A549 (cell line): ENCODE data around the gene EPHB4.

ENCODE experiments used
- CEBPB ChIP-seq, 2 experiments: fragments of >200 bp in 1 of 2; sonication (Bioruptor Twin) in 1 of 2; formaldehyde crosslinking in 1 of 2; IDR thresholded peaks; 2 replicates each; pipeline ENCODE4 v1.6.1; 2012 to 2016
- CHD2 ChIP-seq: fragments of 150-350 bp; IDR thresholded peaks from 2 replicates; pipeline ENCODE4 v1.6.1; 2014; ENCODE audit warnings: low read length; ENCODE audit not compliant: partially characterized antibody
- E2F6 ChIP-seq: IDR thresholded peaks from 2 replicates; pipeline ENCODE4 v1.6.1; 2012; ENCODE audit warnings: low read depth, borderline replicate concordance
- EP300 ChIP-seq, 2 experiments: fragments of >200 bp; sonication (Bioruptor Twin); formaldehyde crosslinking; IDR thresholded peaks; 2 replicates in 1 of 2; 3 replicates in 1 of 2; pipeline ENCODE4 v1.6.1; 2016 to 2017
- FOXS1 ChIP-seq: fragments of 250-450 bp; sonication (Bioruptor Pico); IDR thresholded peaks from 2 replicates; pipeline ENCODE4 v1.5.0; 2020; ENCODE audit warnings: mild to moderate bottlenecking, moderate library complexity
- KDM1A ChIP-seq: fragments of 200-600 bp; sonication (generic); IDR thresholded peaks from 2 replicates; pipeline ENCODE4 v1.6.1; 2016; ENCODE audit warnings: low read depth, mild to moderate bottlenecking
- MYC ChIP-seq: IDR thresholded peaks from 2 replicates; pipeline ENCODE4 v1.6.1; 2012; ENCODE audit warnings: mild to moderate bottlenecking, inconsistent platforms, low read length, improper control_type of control experiment, borderline replicate concordance
- POLR2A ChIP-seq: IDR thresholded peaks from 2 replicates; pipeline ENCODE4 v1.6.1; 2012; ENCODE audit warnings: mild to moderate bottlenecking, low read length
- RARB ChIP-seq: fragments of 250-450 bp; sonication (Bioruptor Pico); IDR thresholded peaks from 2 replicates; pipeline ENCODE4 v1.8.0; 2021; ENCODE audit warnings: mild to moderate bottlenecking, moderate library complexity
- ZFP36 ChIP-seq: fragments of 450-650 bp; IDR thresholded peaks from 2 replicates; pipeline ENCODE4 v1.6.1; 2014; ENCODE audit warnings: borderline replicate concordance; ENCODE audit not compliant: partially characterized antibody
- TF ChIP-seq, protein P1 (sequence below): fragments of >200 bp; sonication (Bioruptor Twin); formaldehyde crosslinking; IDR thresholded peaks from 3 replicates; pipeline ENCODE4 v1.5.1; 2016
- TF ChIP-seq, protein P2 (sequence below): fragments of 450-650 bp; IDR thresholded peaks from 2 replicates; pipeline ENCODE4 v1.6.1; 2014; ENCODE audit warnings: antibody characterized with exemption
- TF ChIP-seq, protein P3 (sequence below): fragments of 200-600 bp; sonication (generic); IDR thresholded peaks from 2 replicates; pipeline ENCODE4 v1.6.1; 2016; ENCODE audit warnings: antibody characterized with exemption, mild to moderate bottlenecking, moderate library complexity

GRCh38 chr7:100835903-100836811 is 8.8 kb upstream of the EPHB4 start:
- TF ChIP-seq, protein P1, sequence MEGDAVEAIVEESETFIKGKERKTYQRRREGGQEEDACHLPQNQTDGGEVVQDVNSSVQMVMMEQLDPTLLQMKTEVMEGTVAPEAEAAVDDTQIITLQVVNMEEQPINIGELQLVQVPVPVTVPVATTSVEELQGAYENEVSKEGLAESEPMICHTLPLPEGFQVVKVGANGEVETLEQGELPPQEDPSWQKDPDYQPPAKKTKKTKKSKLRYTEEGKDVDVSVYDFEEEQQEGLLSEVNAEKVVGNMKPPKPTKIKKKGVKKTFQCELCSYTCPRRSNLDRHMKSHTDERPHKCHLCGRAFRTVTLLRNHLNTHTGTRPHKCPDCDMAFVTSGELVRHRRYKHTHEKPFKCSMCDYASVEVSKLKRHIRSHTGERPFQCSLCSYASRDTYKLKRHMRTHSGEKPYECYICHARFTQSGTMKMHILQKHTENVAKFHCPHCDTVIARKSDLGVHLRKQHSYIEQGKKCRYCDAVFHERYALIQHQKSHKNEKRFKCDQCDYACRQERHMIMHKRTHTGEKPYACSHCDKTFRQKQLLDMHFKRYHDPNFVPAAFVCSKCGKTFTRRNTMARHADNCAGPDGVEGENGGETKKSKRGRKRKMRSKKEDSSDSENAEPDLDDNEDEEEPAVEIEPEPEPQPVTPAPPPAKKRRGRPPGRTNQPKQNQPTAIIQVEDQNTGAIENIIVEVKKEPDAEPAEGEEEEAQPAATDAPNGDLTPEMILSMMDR = no peak
- TF ChIP-seq CEBPB (IDR thresholded peaks at IDR 0.05) (no peak), FOXS1 (CRISPR knock-in tag) (no peak), POLR2A (no peak), KDM1A (no peak), E2F6 (no peak), CHD2 (no peak), RARB (CRISPR knock-in tag) (no peak), MYC (no peak), ZFP36 (no peak), EP300 (IDR thresholded peaks at IDR 0.05) (no peak)
- TF ChIP-seq, protein P2, sequence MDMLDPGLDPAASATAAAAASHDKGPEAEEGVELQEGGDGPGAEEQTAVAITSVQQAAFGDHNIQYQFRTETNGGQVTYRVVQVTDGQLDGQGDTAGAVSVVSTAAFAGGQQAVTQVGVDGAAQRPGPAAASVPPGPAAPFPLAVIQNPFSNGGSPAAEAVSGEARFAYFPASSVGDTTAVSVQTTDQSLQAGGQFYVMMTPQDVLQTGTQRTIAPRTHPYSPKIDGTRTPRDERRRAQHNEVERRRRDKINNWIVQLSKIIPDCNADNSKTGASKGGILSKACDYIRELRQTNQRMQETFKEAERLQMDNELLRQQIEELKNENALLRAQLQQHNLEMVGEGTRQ = no peak
- TF ChIP-seq, protein P3, sequence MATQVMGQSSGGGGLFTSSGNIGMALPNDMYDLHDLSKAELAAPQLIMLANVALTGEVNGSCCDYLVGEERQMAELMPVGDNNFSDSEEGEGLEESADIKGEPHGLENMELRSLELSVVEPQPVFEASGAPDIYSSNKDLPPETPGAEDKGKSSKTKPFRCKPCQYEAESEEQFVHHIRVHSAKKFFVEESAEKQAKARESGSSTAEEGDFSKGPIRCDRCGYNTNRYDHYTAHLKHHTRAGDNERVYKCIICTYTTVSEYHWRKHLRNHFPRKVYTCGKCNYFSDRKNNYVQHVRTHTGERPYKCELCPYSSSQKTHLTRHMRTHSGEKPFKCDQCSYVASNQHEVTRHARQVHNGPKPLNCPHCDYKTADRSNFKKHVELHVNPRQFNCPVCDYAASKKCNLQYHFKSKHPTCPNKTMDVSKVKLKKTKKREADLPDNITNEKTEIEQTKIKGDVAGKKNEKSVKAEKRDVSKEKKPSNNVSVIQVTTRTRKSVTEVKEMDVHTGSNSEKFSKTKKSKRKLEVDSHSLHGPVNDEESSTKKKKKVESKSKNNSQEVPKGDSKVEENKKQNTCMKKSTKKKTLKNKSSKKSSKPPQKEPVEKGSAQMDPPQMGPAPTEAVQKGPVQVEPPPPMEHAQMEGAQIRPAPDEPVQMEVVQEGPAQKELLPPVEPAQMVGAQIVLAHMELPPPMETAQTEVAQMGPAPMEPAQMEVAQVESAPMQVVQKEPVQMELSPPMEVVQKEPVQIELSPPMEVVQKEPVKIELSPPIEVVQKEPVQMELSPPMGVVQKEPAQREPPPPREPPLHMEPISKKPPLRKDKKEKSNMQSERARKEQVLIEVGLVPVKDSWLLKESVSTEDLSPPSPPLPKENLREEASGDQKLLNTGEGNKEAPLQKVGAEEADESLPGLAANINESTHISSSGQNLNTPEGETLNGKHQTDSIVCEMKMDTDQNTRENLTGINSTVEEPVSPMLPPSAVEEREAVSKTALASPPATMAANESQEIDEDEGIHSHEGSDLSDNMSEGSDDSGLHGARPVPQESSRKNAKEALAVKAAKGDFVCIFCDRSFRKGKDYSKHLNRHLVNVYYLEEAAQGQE = no peak
